HCEC 1CT (cell line): Measurements from ENCODE around the gene GPX4.

Experiments used
- DNase-seq: peaks from one replicate; pipeline ENCODE4 v3.0.0-alpha.2; 2017

GPX4 gene

DNA sequence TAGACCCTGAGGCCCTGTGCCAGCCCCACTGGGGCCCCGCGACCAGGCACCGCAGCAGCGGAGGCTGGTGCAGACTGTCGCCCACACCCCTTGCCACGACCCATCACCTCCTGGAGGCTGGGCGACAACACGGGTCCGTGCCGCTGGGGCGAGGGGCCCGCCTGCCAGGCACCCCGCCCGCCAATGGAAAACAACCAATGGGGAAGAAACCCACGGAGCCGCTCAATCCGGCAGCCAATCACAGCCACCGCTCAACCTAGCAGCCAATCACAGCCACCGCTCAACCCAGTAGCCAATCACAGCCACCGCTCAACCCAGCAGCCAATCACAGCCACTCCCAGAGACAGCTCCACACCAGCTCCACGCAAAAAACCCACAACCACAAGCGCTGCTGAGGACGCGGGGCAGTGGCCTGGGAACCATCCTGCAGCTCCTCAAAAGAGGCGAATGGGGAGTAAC lies 29.7 kb downstream of the GPX4 start:
- DNase-seq: peak; percentile 5

DNA sequence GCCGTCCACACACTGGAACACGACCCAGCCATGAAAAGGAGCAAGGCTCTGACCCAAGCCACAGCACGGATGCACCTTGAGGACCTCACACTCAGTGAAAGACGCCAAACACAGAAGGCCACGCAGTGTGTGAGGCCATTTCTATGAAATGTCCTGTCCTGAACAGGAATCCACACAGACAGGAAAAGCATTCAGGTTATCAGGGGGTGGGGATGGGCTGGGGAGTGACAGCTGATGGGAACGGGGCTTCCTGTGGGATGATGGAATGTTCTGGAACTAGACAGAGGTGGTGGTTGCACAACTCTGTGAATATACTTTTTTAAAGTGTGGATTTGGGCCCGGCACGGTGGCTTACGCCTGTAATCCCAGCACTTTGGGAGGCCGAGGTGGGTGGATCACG lies 30.6 kb downstream of the GPX4 start:
- no peak for DNase-seq

DNA sequence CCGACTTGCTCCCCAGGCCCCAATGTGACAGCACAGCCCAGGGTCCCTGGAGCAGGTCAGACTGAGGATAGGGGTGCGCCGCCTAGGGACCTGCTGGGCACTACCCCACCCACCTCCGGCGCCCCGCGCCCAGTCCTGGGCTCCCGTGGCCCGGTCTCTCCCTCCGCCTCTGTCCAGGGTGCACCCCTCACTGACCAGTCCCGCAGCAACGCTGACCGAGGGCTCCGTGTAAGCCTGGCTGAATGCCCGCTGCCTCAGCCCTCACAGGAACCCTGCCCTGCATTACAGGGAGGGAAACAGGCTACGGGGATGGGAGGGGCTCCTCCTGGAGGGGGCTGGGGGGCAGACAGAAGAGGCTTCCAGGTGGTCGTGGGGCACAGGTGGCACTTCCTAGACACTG lies 31.7 kb downstream of the GPX4 start:
- DNase-seq: no peak

DNA sequence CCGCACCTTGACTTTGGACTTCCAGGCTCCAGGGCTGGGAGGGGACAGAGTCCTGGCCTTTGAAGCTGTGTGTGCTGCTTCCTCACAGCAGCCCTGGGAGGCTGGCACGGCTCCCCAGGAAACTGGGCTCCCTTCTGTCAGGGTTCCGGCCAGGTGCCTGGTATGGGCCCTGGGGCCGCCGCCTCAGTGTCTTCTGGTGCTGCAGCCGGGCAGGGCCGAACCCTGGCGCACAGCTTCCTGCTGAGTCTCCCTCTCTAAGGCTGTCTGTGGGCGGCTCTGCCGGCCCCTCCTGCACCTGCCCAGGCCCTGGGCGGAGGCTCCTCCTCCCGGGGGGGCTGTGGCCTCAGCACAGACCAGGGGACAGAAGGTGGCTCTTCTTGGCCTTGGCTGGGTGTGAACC lies 32.4 kb downstream of the GPX4 start:
- no peak for DNase-seq

DNA sequence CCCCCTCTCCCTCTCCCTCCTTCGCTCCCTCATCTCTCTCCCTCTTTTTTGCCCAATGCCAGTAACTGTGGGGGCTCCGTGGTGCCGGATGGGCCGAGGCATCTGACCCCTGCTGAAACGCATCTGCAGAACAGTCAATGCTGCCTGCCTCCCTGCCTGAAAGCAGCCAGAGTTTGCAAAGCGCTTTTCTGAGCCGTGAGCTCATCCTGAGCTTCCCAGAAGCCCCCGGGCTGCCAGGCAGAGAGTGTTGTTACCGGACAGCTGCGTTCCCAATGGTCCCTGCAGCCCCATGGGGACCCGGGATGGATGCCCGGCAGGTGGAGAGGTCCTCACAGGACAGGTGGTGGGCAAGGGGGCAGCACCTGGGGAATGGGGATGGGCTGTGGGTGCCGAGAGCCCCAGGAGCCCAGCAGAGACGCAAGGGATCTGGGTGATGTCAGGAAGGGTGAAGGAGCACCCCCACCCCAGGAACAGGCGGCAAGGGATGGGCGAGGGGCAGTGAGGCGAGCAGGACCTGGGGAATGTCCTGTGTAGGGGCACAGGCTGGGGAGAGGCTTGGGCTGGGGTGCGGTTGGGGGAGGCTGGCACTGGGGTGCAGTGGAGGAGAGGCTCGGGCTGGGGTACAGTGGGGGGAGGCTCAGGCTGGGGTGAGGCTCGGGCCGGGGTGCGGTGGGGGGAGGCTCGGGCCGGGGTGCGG lies 33.0 kb downstream of the GPX4 start:
- DNase-seq: no peak

DNA sequence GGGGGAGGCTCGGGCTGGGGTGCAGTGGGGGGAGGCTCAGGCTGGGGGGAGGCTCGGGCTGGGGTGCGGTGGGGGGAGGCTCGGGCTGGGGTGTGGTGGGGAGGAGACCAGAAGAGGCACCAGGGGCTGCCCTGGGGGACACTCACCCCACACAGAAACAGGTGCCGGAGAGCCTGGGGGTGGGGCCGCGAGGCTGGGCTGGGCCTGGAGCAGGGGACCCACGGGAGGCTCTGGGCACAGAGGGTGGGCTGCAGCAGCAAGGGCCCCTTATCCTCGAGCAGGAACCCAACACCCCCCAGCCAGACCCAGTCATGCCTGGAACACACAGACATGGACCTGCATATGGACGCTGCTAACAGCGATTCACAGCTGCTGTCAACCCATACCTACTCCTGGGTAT lies 34.3 kb downstream of the GPX4 start:
- DNase-seq: no peak

DNA sequence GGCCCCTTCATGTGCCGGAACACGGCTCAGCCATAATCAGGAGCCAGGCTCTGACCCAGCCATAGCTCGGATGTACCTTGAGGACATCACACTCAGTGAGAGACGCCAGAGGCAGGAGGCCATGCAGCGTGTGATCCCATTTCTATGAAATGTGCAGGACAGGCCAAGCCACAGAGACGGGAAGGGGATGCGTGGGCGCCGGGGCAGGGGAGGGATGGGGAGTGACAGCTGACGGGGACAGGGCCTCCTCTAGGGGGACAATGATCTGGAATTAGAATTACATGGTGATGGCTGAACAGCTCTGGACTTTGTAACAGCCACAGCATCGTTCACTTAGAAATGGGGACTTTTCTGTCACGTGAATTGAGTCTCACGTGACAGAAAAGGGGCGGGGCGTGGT lies 35.3 kb downstream of the GPX4 start:
- DNase-seq: no peak

DNA sequence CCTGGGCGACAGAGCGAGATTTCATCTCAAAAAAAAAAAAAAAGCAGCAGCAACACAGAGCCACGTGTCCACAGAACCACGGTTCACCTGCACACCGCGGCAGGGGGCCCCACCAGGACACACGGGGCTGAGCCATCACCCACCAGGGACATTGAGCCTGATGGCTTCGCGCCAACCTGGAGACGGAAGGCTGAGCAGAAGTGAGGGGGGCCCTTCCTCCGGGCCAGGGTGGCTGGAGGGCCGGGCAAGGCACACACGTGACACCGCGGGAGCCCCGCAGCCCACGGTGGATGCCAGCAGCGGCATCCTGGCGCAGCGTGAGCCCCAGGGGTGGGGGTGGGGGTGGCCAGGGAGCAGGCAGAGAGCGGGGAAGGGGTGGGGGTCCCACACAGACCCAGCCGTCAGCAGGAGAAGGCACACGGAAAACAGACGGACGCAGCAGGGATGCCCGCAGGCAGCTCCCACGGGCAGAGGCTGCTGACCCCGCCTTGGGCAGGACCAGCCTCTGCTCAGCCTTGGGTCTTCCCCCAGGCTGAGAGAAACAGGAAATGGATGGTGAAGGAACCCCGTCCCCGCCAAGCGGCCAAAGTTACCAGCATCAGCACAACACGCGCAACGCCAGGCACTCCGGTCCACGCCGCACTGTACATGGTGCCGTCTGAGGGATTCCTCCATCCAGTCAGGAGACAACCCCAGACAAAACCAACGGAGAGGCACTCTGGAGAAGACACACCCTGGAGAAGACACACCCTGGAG lies 36.7 kb downstream of the GPX4 start:
- no peak for DNase-seq

DNA sequence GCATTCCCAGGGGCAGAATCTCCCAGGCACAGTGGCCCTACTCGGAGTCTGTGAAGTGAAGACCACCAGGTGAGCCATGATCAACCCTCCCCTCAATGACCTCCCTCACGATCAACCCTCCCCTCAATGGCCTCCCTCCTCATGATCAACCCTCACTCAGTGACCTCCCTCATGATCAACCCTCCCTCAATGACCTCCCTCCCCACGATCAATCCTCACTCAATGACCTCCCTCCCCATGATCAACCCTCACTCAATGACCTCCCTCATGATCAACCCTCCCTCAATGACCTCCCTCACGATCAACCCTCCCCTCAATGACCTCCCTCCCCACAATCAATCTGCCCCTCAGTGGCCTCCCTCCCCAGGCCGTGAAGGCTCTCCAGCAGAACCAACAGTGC lies 38.1 kb downstream of the GPX4 start:
- DNase-seq: no peak

DNA sequence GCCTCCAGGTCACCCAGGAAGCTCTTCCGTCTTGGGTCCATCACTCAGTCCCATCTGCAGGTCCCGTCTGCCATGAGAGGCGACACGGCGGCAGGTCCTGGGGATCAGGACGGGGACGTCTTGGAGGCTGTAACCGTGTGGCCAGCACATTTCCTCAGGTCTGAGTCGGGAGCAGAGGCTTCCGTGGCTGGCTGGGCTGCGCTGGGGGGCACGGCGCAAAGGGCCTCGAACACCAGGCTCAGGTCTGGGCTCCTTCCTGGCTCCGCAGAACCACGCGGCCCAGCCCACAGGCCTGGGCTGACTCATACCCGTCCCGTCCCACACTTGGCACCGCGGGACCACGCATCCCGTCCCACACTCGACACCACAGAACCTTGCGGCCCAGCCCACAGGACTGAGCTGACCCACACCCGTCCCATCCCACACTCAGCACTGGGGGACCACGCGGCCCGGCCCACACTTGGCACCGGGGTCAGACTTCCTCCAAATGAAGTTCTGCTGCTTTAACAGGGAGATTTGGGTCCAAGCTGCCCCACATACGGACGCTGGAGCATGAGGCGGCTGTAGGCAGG lies 40.1 kb downstream of the GPX4 start:
- DNase-seq: no peak

DNA sequence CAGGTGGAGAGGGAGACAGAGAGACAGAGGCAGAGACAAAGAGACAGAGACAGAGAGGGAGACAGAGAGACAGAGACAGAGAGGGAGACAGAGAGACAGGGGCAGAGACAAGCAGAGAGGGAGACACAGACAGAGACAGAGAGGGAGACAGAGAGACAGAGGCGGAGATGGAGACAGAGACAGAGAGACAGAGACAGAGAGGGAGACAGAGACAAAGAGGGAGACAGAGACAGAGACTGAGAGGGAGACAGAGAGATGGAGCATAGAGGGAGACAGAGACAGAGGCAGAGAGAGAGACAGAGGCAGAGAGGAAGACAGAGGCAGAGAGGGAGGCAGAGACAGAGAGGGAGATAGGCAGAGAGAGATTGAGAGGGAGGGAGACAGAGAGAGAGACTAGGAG lies 40.9 kb downstream of the GPX4 start:
- DNase-seq: no peak

DNA sequence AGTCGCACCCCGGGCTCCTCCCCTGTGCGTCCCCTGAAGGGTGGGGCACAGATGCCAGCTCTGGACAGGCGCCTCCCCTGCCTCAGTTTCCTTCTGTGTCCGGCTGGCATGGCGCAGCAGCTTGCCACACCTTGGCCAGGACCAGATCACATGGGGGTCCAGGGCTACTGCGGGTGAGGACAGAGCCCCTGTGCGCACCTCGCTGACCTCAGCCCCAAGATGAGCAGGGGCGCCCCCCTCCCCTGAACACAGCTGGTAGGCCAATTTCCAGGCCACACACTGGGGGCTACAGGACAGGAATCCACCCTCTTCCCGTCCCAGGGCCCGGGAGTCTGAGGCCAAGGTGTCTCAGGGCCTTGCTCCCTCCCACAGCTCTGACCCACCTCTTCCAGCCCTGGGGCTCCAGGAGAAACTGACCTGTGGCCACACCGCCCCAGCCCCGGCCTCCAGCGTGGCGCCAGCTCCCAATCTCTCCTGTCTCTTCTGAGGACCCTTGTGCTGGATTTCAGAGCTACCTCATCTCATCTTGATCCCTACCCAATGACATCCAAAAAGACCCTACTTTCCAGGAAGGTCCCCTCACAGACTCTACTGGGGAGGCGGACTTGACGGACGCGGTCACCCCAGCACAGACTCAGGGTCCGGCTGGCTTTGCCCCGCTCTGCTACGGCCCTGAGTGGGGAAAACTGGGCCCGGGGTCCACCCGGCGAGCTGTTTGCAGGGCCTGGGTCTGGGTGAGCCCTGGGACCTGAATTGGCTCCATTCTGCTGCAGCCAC lies 42.0 kb downstream of the GPX4 start:
- no peak for DNase-seq

DNA sequence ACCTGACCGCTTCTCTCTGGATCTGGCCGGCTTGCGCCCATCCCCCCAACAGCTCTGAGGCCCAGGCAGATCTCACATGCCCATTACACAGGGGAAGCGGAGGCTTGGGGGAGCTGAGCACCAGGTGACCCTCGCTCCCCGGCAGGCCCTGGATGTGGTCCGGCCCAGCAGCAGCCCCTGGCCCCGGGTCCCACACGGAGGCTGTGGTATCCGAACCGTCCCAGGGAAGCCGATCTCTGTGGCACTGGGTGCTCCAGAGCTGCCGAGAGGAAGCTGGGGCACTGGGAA lies 42.6 kb downstream of the GPX4 start:
- no peak for DNase-seq

DNA sequence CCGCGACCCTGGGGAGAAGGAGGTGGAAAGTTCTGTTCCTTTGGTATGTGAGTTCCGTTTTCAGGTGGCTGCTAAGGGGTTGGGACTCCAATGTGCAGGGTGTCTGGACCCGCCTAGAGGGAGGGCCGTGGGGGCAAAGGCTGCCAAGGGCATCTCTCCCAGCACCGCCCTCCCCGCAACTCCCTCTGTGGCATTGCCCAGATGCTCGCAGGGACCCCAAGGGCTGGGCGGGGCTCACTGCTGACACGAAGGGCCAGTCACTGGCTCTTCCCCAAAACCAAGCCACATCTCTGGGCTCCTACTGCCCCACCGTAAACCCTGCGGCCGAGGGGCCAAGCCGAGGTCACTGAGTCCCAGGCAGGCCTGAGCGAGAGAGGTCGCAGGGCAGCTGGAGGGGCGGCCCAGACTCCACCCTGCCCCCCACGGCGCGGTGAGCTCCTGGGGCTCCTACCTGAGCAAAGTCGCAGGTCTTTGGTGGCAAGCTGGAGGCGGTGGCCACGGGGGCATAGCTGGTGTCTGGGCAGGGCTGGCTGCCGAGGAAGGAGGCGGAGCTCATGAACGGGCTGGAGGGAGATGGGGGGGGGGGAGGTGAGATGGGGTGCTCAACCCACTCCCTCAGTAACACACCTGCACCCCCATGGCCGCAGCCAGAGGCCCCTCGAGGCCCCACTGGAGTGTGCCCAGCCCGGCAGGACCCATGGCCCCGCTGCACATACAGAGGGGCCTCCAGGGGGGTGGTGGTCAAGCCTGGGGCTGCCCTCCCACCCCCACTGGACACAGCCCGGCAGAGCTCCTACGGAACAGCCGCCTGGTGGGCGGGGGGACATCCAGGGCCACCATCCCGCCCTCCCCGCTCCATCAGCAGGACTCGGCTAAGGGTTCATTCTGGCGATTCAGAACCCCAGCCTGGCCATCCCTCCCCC lies 43.3 kb downstream of the GPX4 start:
- DNase-seq: no peak

DNA sequence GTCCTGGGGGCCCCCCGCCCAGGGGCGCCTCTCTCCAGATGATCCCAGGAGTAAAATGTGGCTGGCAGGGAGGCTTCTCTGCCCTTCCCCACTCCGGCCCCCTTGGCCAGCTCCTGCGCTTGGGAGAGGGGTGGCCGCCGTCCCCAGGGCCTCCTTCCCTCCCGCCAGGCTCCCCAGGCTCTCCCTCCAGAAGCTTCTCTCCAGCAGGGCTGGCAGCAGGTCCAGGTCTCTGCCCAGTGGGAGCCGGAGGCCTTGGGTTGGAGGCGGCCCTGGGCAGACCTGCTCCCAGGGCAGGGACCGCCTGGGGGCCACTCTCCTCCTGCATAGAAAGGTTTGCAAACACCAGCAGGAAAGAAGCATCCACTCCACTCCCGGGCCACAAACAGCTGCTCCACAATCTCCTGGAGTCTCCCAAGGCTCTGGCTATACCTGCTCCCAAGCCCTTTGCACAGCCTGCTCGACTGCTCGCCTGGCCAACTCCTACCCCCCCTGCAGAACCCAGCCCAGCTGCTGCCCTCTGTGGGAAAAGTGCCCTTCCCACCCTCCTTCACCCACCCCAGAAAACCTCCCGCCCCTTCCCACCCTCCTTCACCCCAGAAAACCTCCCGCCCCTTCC lies 44.2 kb downstream of the GPX4 start:
- DNase-seq: no peak

DNA sequence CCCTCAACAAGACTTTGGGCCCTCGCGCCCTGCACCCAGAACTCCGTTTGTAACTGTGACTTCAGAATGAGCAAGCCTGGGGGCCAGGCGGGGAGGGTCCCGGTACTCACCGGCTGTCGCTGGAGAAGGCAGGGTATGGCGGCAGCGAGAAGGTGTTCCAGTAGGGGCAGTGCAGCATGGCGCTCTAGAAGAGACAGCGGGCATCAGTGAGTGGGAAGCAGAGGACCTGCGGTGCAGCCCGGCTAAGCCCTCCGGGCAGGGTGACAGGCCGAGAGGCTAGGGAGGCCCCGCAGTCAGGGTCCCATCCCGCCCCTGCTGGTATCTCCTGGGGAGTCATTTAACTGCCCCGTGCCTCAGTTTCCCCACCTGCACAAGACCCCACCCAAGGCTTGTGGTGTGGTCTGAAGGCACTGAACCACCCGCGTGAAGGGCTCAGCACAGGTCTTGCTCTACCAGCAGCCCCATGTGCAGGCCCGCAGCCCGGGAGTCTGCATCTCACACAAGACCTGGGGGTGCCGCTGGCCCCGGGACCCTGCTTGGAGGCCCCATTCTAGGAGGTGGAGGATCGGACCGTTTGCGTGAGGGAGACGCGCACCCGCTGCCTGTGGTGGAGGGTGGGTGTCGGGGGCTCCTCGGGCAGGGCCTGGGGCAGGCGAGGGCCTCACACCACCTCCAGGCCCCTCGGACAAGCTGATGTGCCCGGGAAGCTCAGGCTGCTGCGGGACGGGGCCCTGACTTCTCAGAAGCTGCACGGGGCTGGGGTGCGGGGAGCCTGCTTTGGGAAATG lies 45.7 kb downstream of the GPX4 start:
- no peak for DNase-seq

DNA sequence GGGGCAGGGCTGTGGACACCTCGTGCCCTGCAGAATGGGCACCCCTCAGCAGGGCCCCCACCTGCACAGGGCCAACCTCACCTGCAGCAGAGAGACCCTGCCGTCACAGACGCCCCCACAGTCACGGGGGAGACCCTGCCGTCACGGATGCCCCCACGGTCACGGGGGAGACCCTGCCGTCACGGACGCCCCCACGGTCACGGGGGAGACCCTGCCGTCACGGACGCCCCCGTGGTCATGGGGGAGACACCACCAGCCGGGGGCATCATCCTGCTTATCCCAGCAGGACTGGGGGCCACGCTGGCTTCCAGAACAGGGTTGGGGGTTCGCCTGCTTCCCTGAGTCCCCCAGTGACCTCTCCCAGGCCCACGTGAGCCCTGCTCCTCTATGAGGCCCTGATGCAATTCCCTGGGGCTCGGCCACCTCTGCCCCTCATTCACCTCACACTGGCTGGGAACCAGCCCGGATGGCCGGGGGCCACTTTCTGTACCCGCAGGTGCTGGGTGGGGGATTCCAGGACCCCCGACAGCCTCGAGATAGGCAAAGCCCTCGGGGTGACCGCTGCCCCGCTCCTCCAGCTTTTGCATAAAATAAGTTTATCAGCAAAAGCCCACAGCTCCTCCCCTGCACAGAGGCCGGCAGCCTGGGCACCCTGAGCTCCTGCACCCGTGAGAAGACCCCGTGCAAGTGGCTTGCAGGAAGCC lies 46.7 kb downstream of the GPX4 start:
- DNase-seq: no peak

DNA sequence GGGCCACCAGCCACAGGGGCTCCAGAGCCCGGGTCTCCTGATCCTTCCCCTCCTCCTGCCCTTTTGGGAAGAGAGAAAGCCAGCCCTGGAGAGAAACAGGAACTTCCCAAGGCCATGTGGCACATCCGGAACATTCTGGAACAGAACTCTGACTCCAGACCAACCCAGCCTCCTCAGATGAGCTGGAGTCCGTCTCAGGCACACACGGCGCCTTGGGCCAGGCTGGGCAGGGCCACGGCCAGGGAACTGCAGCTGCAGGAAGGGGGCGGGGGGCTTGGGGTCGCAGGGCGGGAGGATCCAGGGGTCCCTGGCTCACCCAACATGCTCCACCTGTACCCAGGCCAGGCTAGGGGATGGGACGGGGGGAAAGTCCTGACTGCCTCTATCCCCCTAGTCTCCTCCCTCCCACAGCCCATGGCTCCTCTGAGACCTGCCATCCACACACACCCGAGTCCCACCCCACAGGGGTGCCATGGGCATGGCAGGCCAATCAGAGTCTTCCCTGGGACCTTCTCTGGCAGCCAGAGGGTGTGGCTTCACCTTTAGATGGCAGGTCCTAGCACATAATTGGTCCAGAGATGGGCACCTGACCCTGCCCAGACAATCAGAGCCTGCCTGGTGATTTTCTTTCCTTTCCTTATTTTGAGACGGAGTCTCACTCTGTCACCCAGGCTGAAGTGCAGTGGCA lies 47.4 kb downstream of the GPX4 start:
- DNase-seq: no peak

DNA sequence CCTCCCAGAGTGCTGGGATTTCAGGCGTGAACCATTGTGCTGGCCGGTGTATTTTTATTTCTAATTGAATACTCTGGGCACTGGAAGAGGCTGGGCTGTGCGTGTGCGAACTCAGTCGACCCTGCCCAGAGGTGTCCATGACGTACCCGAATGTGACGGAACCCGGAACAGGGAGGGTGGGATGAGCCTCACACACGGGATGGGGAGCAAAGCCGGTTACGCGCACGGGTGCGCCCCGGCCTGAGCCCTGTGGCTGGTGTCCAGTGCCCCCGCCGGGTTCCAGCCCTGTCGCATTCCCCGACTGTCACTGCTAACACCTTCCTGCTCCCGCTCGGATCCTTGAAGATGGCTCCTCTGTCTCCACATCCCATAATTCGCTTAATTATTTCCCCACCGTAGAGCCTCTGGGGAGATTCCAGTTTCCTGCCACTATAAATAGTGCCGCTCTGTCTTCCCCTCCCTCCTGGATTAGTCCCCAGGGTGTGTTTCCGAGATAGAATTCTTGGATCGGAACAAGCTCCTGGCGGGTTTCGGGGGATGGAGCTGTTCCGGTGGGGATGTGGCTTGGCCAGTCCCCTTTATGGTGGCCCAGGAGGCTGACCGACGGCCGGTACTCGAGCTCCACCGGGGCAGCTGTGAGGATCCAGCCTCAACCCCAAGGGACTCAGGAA lies 48.3 kb downstream of the GPX4 start:
- DNase-seq: no peak
